ENCODE results near the gene FIZ1.

GRCh38 chr19:55588738-55589137, 10.6 kb downstream of the FIZ1 start:
- TF ChIP-seq CTCF (IDR thresholded peaks at IDR 0.05) (no peak), POLR2A (IDR thresholded peaks at IDR 0.05) (no peak)
